Nephron progenitor cell (in vitro differentiated cells): Measurements from ENCODE around the gene ACOT4.
"Not testable (repeated sequence)": the region's sequence is repeated elsewhere in the genome, so short reads cannot be mapped to it uniquely, and the experiment has no call there.

Experiments
- DNase-seq: peaks from one replicate; pipeline ENCODE4 v3.0.0; 2021
- H3K27ac Mint-ChIP-seq: 2 replicates; pipeline ENCODE4 v1.8.0; 2021; ENCODE audit warnings: mild to moderate bottlenecking, moderate library complexity, mixed read lengths
- H3K27me3 Mint-ChIP-seq: 2 replicates; pipeline ENCODE4 v1.8.0; 2021; ENCODE audit warnings: mild to moderate bottlenecking, low read depth, mixed read lengths; ENCODE audit not compliant: poor library complexity
- H3K36me3 Mint-ChIP-seq: 2 replicates; pipeline ENCODE4 v1.8.0; 2021; ENCODE audit warnings: low read depth, mixed read lengths
- H3K4me1 Mint-ChIP-seq: 2 replicates; pipeline ENCODE4 v1.8.0; 2021; ENCODE audit warnings: mixed read lengths
- H3K4me3 Mint-ChIP-seq: 2 replicates; pipeline ENCODE4 v1.8.0; 2021; ENCODE audit warnings: mild to moderate bottlenecking, moderate library complexity, mixed read lengths
- H3K9me3 Mint-ChIP-seq: 2 replicates; pipeline ENCODE4 v1.8.0; 2021; ENCODE audit warnings: mild to moderate bottlenecking, moderate library complexity, mixed read lengths
- CTCF ChIP-seq: fragments of 200-600 bp; sonication (generic); IDR thresholded peaks from 2 replicates; pipeline ENCODE4 v1.5.0; 2021; ENCODE audit warnings: antibody characterized with exemption

The ACOT4 gene

GRCh38 chr14:73591690-73592449 is at the start of gene ACOT4:
Gene ACOT4 (plus strand): TSS chr14:73591873. CDS start chr14:73591960, 87 bp downstream.
- Mint-ChIP-seq H3K4me1 (no peaks in the 10 kb centered on the region), H3K27me3 (peaks cover 61% of the 10 kb centered on the region), H3K4me3 (peak within 1 kb of the TSS; percentile 73), H3K27ac (no peak within 1 kb of the TSS), H3K36me3 (peaks cover 5% of the 10 kb centered on the region), H3K9me3 (peaks cover 12% of the 10 kb centered on the region)
- DNase-seq, result peak; percentile 55
- no peak for TF ChIP-seq CTCF

GRCh38 chr14:73542961-73543360 is 48.7 kb upstream of the ACOT4 start:
- not testable (repeated sequence) for H3K27ac Mint-ChIP-seq, H3K9me3 Mint-ChIP-seq, H3K27me3 Mint-ChIP-seq, H3K36me3 Mint-ChIP-seq, H3K4me3 Mint-ChIP-seq, H3K4me1 Mint-ChIP-seq, DNase-seq

GRCh38 chr14:73545353-73545752 is 46.3 kb upstream of the ACOT4 start:
- not testable (repeated sequence) for H3K4me3 Mint-ChIP-seq, H3K36me3 Mint-ChIP-seq, H3K27ac Mint-ChIP-seq, H3K4me1 Mint-ChIP-seq, H3K9me3 Mint-ChIP-seq, DNase-seq, H3K27me3 Mint-ChIP-seq

GRCh38 chr14:73549097-73549496 is 42.6 kb upstream of the ACOT4 start:
- not testable (repeated sequence) for H3K27me3 Mint-ChIP-seq, H3K9me3 Mint-ChIP-seq, H3K27ac Mint-ChIP-seq, H3K36me3 Mint-ChIP-seq, DNase-seq, H3K4me3 Mint-ChIP-seq, H3K4me1 Mint-ChIP-seq

GRCh38 chr14:73549889-73550524 is 41.7 kb upstream of the ACOT4 start:
- H3K36me3 Mint-ChIP-seq, H3K4me1 Mint-ChIP-seq, H3K4me3 Mint-ChIP-seq, H3K9me3 Mint-ChIP-seq, DNase-seq, H3K27me3 Mint-ChIP-seq, H3K27ac Mint-ChIP-seq: not testable (repeated sequence)

GRCh38 chr14:73553845-73554244 is 37.8 kb upstream of the ACOT4 start:
- TF ChIP-seq CTCF, result no peak

GRCh38 chr14:73557201-73557600 is 34.5 kb upstream of the ACOT4 start:
- H3K36me3 Mint-ChIP-seq, H3K27ac Mint-ChIP-seq, H3K27me3 Mint-ChIP-seq, H3K4me3 Mint-ChIP-seq, DNase-seq: not testable (repeated sequence)
- Mint-ChIP-seq H3K9me3 (peaks cover 12% of the 10 kb centered on the region), H3K4me1 (peaks cover 11% of the 10 kb centered on the region)

More at GRCh38 chr14:73553845-73554244, 37.8 kb upstream of the ACOT4 start:
- Mint-ChIP-seq H3K4me1 (peaks cover 4% of the 10 kb centered on the region), H3K9me3 (peaks cover 4% of the 10 kb centered on the region), H3K36me3 (no peaks in the 10 kb centered on the region), H3K4me3 (no peak overlapping the region), H3K27me3 (peaks cover 3% of the 10 kb centered on the region), H3K27ac (no peak overlapping the region)
- no peak for DNase-seq

GRCh38 chr14:73558238-73558637 is 33.4 kb upstream of the ACOT4 start:
- not testable (repeated sequence) for H3K27ac Mint-ChIP-seq

GRCh38 chr14:73562256-73562655 is 29.4 kb upstream of the ACOT4 start:
- Mint-ChIP-seq H3K9me3 (peaks cover 28% of the 10 kb centered on the region), H3K4me1 (peaks cover 27% of the 10 kb centered on the region), H3K36me3 (peaks cover 22% of the 10 kb centered on the region)
- H3K4me3 Mint-ChIP-seq, H3K27ac Mint-ChIP-seq, H3K27me3 Mint-ChIP-seq, DNase-seq: not testable (repeated sequence)

More at GRCh38 chr14:73558238-73558637, 33.4 kb upstream of the ACOT4 start:
- H3K4me1 Mint-ChIP-seq, result peaks cover 11% of the 10 kb centered on the region
- peaks cover 22% of the 10 kb centered on the region for H3K9me3 Mint-ChIP-seq
- not testable (repeated sequence) for H3K4me3 Mint-ChIP-seq, H3K27me3 Mint-ChIP-seq, DNase-seq
- H3K36me3 Mint-ChIP-seq, result peaks cover 17% of the 10 kb centered on the region

- H3K4me1 Mint-ChIP-seq, result peaks cover 31% of the 10 kb centered on the region
- peaks cover 29% of the 10 kb centered on the region for H3K9me3 Mint-ChIP-seq
- peaks cover 24% of the 10 kb centered on the region for H3K36me3 Mint-ChIP-seq
- H3K27ac Mint-ChIP-seq, H3K4me3 Mint-ChIP-seq, DNase-seq, H3K27me3 Mint-ChIP-seq: not testable (repeated sequence)
Measured at GRCh38 chr14:73562696-73563095, 29.0 kb upstream of the ACOT4 start.

GRCh38 chr14:73566431-73566830 is 25.2 kb upstream of the ACOT4 start:
- Mint-ChIP-seq H3K36me3 (peaks cover 26% of the 10 kb centered on the region), H3K27me3 (peaks cover 15% of the 10 kb centered on the region), H3K4me1 (peaks cover 44% of the 10 kb centered on the region), H3K9me3 (peaks cover 29% of the 10 kb centered on the region)
- H3K4me3 Mint-ChIP-seq, DNase-seq, H3K27ac Mint-ChIP-seq: not testable (repeated sequence)

- Mint-ChIP-seq H3K9me3 (peaks cover 24% of the 10 kb centered on the region), H3K27me3 (peaks cover 15% of the 10 kb centered on the region), H3K4me3 (peak overlapping the region; percentile 38), H3K4me1 (peaks cover 44% of the 10 kb centered on the region), H3K36me3 (peaks cover 21% of the 10 kb centered on the region)
- DNase-seq, H3K27ac Mint-ChIP-seq: not testable (repeated sequence)
Measured at GRCh38 chr14:73566935-73567334, 24.7 kb upstream of the ACOT4 start.
